Measurements from ENCODE around the gene PTPRN2. TPM values are rescaled to one million over a fixed set of nuclear protein-coding genes. Genes with fewer than 3 reads are reported as not detected.

Gene PTPRN2
- total RNA-seq, 1 donor, result 0.09 TPM

DNA sequence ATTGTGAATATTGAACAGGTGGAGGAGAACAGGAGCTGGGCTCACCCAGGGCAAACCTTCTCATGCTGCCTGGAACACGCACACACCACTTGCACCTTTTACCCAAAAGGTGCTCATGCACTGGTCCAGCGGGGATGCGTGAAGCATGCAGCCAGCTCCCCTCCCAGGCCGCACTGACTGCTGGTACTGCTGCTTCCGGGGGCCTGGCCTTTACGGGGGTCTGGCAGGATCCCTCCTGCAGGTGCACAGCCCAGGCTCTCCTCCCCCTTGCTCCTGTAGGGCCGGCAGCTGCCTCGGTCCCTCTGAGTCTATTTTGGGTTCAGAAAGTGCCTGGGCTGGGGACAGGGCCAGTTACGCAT lies 1029.1 kb downstream of the PTPRN2 start:
- no peak for DNase-seq (ENCODE audit: low read depth)
- TF ChIP-seq, protein P1, sequence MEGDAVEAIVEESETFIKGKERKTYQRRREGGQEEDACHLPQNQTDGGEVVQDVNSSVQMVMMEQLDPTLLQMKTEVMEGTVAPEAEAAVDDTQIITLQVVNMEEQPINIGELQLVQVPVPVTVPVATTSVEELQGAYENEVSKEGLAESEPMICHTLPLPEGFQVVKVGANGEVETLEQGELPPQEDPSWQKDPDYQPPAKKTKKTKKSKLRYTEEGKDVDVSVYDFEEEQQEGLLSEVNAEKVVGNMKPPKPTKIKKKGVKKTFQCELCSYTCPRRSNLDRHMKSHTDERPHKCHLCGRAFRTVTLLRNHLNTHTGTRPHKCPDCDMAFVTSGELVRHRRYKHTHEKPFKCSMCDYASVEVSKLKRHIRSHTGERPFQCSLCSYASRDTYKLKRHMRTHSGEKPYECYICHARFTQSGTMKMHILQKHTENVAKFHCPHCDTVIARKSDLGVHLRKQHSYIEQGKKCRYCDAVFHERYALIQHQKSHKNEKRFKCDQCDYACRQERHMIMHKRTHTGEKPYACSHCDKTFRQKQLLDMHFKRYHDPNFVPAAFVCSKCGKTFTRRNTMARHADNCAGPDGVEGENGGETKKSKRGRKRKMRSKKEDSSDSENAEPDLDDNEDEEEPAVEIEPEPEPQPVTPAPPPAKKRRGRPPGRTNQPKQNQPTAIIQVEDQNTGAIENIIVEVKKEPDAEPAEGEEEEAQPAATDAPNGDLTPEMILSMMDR (IDR thresholded peaks at IDR 0.05; ENCODE audit: insufficient read depth, low read length), result no peak
- H3K4me3 ChIP-seq (ENCODE audit: low read depth, low read length), result no peak overlapping the region

DNA sequence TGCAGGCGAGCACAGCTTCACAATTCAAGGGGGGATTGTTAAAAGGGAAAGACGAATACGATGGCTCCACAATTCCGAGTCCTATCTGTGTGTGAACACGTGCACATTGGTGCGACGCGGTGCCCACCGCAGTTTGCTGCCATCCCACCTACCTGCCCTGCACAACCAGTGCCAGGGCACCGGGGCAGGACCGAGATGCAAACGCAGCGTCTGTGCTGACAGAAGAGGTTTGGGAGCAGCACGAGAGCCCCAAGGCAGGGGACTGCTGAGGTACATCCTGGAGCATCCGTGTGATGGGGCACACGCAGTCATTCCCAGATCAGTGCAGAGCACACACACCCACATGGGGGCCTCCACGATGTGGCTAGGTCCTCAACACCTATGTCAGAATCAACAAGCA lies 1029.6 kb downstream of the PTPRN2 start:
- TF ChIP-seq, protein P1 (IDR thresholded peaks at IDR 0.05; ENCODE audit: insufficient read depth, low read length), result no peak
- no peak overlapping the region for H3K4me3 ChIP-seq (ENCODE audit: low read depth, low read length)
- no peak for DNase-seq (ENCODE audit: low read depth)

DNA sequence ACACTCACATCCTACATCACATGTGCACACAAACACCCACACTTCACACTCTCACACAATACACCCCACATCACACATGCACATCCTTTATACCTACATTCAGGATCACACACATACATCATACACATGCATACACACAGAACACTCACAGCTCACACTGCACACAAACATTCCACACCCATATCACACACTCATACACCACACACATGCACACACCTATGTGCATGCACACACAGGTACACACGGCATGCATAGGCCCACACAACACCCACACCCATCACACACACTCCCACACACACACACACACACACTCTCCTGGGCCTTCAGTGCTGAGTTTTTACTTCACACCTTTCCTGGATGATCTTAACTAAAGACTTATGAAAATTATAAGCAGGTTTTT lies 1030.4 kb downstream of the PTPRN2 start:
- no peak for DNase-seq (ENCODE audit: low read depth)
- no peak overlapping the region for H3K4me3 ChIP-seq (ENCODE audit: low read depth, low read length)
- TF ChIP-seq, protein P1 (IDR thresholded peaks at IDR 0.05; ENCODE audit: insufficient read depth, low read length), result no peak

DNA sequence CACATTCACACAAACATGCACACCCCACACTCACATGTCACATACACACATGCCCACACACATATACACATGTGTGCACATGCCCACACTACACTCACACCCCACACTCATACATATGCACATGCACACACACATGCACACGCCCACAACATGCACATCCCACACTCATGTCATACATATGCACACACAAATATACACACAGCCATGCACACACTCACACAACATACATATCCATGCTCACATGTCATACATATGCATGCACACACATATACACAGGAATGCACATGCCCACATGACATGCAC lies 1031.0 kb downstream of the PTPRN2 start:
- TF ChIP-seq, protein P1 (IDR thresholded peaks at IDR 0.05; ENCODE audit: insufficient read depth, low read length), result no peak
- no peak for DNase-seq (ENCODE audit: low read depth)
- no peak overlapping the region for H3K4me3 ChIP-seq (ENCODE audit: low read depth, low read length)

DNA sequence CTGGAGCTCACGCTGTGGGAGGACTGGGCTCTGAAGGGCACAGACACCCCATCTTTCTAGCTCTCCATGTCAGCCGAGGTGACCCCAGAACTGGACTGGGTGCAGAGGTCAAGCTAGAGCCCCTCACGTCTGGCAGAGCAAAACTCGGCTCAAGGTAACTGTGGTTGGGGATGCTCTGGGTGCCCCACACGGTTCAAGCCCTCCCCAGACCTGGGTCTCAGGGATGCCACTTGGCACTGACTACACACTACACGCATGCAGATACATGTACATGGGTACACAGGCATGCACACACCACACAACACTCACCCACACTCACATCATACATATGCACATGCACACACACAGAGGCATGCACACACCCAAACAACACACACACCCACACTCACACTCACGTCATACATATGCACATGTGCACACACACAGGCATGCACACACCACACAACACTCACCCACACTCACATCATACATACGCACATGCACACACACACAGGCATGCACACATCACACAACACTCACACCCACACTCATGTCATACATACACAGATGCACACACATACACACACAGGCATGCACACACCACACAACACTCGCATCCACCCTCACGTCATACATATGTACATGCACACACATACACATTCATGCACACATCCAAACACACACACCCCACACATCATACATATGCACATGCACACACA lies 1031.5 kb downstream of the PTPRN2 start:
- DNase-seq (ENCODE audit: low read depth), result no peak
- TF ChIP-seq, protein P1 (IDR thresholded peaks at IDR 0.05; ENCODE audit: insufficient read depth, low read length), result no peak
- no peak overlapping the region for H3K4me3 ChIP-seq (ENCODE audit: low read depth, low read length)

DNA sequence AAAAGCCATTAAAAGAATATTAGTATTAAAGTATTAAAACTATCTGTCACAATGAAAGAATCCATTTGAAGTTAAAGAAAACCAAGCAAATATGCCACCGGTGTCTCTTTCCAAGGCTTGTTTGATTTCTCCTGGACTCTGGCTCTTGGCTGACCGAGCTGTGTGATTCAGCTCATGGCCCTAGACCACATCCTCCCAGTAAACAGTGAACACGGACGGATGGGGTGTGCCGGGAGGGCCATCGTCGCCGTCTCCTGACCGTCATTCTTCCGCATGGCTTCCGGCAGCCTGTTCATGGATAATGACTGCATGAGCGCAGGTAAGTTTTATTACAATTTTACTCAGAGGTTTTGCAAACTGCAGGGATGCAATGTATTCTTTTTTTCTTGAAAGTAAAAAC lies 1032.3 kb downstream of the PTPRN2 start:
- TF ChIP-seq, protein P1 (IDR thresholded peaks at IDR 0.05; ENCODE audit: insufficient read depth, low read length), result no peak
- no peak for DNase-seq (ENCODE audit: low read depth)
- no peak overlapping the region for H3K4me3 ChIP-seq (ENCODE audit: low read depth, low read length)

Data from fibroblast of the aortic adventitia (primary cell).